Thoracic aorta (tissue), 2 donors: ENCODE measurements around the gene VPS4B. TPM values are rescaled to one million over a fixed set of nuclear protein-coding genes. Genes with fewer than 3 reads are reported as not detected.

ENCODE experiments used
- ATAC-seq: fragments of 150-250 bp; one replicate; pipeline ENCODE4 v1.8.0; 2017; ENCODE audit warnings: low read depth; ENCODE audit not compliant: insufficient number of reproducible peaks, low FRiP score
- DNase-seq: peaks from one replicate; pipeline ENCODE4 v3.0.0-alpha.2; 2020; ENCODE audit warnings: low spot score
- H3K27ac ChIP-seq, 2 donors: fragments of 200-600 bp; sonication (generic); 1 replicate in 1 of 2; 2 replicates in 1 of 2; pipeline ENCODE4 v1.5.1; 2016; ENCODE audit warnings: mild to moderate bottlenecking in 2 of 2, moderate library complexity in 2 of 2
- H3K27me3 ChIP-seq: fragments of 200-600 bp; sonication (generic); replicated peaks from 2 replicates; pipeline ENCODE4 v1.6.0; 2016; ENCODE audit warnings: mild to moderate bottlenecking; ENCODE audit not compliant: insufficient read depth
- H3K36me3 ChIP-seq: fragments of 200-600 bp; sonication (generic); one replicate; pipeline ENCODE4 v1.5.1; 2016
- H3K4me1 ChIP-seq, 2 donors: fragments of 200-600 bp; sonication (generic); 1 replicate in 1 of 2; 2 replicates in 1 of 2; pipeline versions ENCODE4 v1.5.1 to v1.6.0; 2016; ENCODE audit warnings: low read depth in 2 of 2, mild to moderate bottlenecking in 1 of 2; ENCODE audit not compliant: control insufficient read depth in 1 of 2
- H3K4me3 ChIP-seq: fragments of 200-600 bp; sonication (generic); 2 replicates; pipeline ENCODE4 v1.5.1; 2016; ENCODE audit warnings: mild to moderate bottlenecking
- H3K9me3 ChIP-seq: fragments of 200-600 bp; sonication (generic); 2 replicates; pipeline ENCODE4 v1.5.1; 2016
- CTCF ChIP-seq: fragments of 200-600 bp; sonication (generic); IDR thresholded peaks from one replicate; pipeline ENCODE4 v1.5.1; 2019; ENCODE audit warnings: antibody characterized with exemption
- total RNA-seq, 2 donors: library from RNA; depleted of rRNA; stranded (reverse); fragments of >200 nt; gene quantifications; one replicate each; pipeline versions ENCODE4 v1.1.0 to v1.2.3, GENCODE V29; 2016

The VPS4B gene
- total RNA-seq, 2 donors from 2014 or later, result 25.5 to 49.9 TPM

GRCh38 chr18:63407734-63408133 lies 14.5 kb downstream of the VPS4B start:
- no peaks in the 10 kb centered on the region for H3K27me3 ChIP-seq
- H3K9me3 ChIP-seq, result no peaks in the 10 kb centered on the region
- no peak for ATAC-seq
- H3K4me3 ChIP-seq, result no peak overlapping the region
- H3K36me3 ChIP-seq, result peaks cover 31% of the 10 kb centered on the region
- no peak for TF ChIP-seq CTCF
- peaks cover 0 to 7% of the 10 kb centered on the region in 2 donors for H3K4me1 ChIP-seq
- DNase-seq, result no peak
- H3K27ac ChIP-seq, result no peak overlapping the region

GRCh38 chr18:63405986-63406385 lies 16.3 kb downstream of the VPS4B start:
- H3K9me3 ChIP-seq, result no peaks in the 10 kb centered on the region
- no peak for TF ChIP-seq CTCF
- DNase-seq (no peak), ATAC-seq (no peak)
- peaks cover 0 to 7% of the 10 kb centered on the region in 2 donors for H3K4me1 ChIP-seq
- H3K4me3 ChIP-seq, result no peak overlapping the region
- H3K27ac ChIP-seq, result no peak overlapping the region
- H3K27me3 ChIP-seq, result no peaks in the 10 kb centered on the region
- peaks cover 45% of the 10 kb centered on the region for H3K36me3 ChIP-seq

GRCh38 chr18:63402246-63403162 lies 19.8 kb downstream of the VPS4B start:
- Histone ChIP-seq H3K9me3 (no peaks in the 10 kb centered on the region), H3K36me3 (peaks cover 49% of the 10 kb centered on the region), H3K27ac (no peak overlapping the region), H3K27me3 (no peaks in the 10 kb centered on the region), H3K4me1 (peaks cover 0 to 7% of the 10 kb centered on the region in 2 donors), H3K4me3 (no peak overlapping the region)
- no peak for DNase-seq
- no peak for TF ChIP-seq CTCF
- ATAC-seq, result no peak

- H3K9me3 ChIP-seq, result no peaks in the 10 kb centered on the region
- no peak overlapping the region for H3K4me3 ChIP-seq
- peaks cover 68% of the 10 kb centered on the region for H3K36me3 ChIP-seq
- no peaks in the 10 kb centered on the region for H3K27me3 ChIP-seq
- no peak for TF ChIP-seq CTCF
- ATAC-seq (no peak), DNase-seq (no peak)
- no peaks in the 10 kb centered on the region for H3K4me1 ChIP-seq
- H3K27ac ChIP-seq, result no peak overlapping the region
These were observed 23.0 kb downstream of the VPS4B start for GRCh38 chr18:63399300-63399699.

GRCh38 chr18:63397349-63397748 lies 24.9 kb downstream of the VPS4B start:
- no peak for TF ChIP-seq CTCF
- Histone ChIP-seq H3K4me1 (no peaks in the 10 kb centered on the region), H3K9me3 (no peaks in the 10 kb centered on the region), H3K27ac (no peak overlapping the region), H3K4me3 (no peak overlapping the region), H3K36me3 (peaks cover 64% of the 10 kb centered on the region), H3K27me3 (no peaks in the 10 kb centered on the region)
- no peak for ATAC-seq
- no peak for DNase-seq
